Measurements from ENCODE around the gene PHYKPL.

The PHYKPL gene

DNA sequence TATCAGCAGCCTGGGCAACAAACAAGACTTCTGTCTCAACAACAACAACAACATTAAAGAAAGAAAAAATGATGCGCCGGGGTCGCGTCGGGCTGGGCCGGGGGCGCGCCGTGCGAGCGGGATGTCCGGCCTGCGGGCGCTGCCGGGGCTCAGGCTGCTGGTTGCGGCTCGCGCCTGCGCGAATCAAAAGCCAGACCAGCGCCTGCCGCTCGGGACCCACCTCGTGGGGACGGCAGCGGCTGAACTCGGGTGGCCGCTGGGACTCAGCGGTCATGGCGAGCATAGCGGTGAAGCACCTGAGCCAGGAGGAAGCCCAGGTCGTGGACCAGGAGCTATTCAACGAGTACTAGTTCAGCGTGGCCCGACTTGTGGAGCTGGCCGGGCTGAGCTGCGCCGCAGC, 67.0 kb downstream of the PHYKPL start:
- Histone ChIP-seq H2BK5ac (ENCODE audit: low read depth, low read length, poor library complexity, severe bottlenecking) (no peak overlapping the region), H3K79me1 (replicated peaks; ENCODE audit: low read length, poor library complexity, severe bottlenecking) (no peaks in the 10 kb centered on the region), H2BK120ac (ENCODE audit: low read depth, low read length) (no peak overlapping the region), H2BK15ac (ENCODE audit: low read depth, poor library complexity, severe bottlenecking) (no peak overlapping the region), H3K9ac (ENCODE audit: low read length) (no peak overlapping the region), H3K27ac (ENCODE audit: low read length, poor library complexity, severe bottlenecking) (no peak overlapping the region), H3K9me3 (ENCODE audit: control insufficient read depth, low read length) (no peaks in the 10 kb centered on the region), H2AK5ac (ENCODE audit: low read length, severe bottlenecking) (no peak overlapping the region), H4K8ac (ENCODE audit: low read length) (no peak overlapping the region), H3K4me2 (ENCODE audit: low read length, poor library complexity, severe bottlenecking) (no peak overlapping the region), H3K27me3 (ENCODE audit: control insufficient read depth in 1 of 2, insufficient read depth in 1 of 2, low read length in 2 of 2) (peaks cover 25 to 52% of the 10 kb centered on the region in 2 experiments), H2AFZ (ENCODE audit: low read depth, low read length) (no peak overlapping the region), H3K14ac (ENCODE audit: low read length in 2 of 2) (no peak overlapping the region), H3K4me3 (ENCODE audit: insufficient read depth in 1 of 2, low read depth in 1 of 2, low read length in 2 of 2) (peak overlapping the region in 1 of 2 experiments; percentile 35), H3K36me3 (ENCODE audit: control insufficient read depth in 1 of 2, insufficient read depth in 2 of 2, low read depth in 1 of 2, low read length in 2 of 2) (no peaks in the 10 kb centered on the region), H4K91ac (ENCODE audit: low read length) (no peak overlapping the region), H2BK12ac (ENCODE audit: low read length in 2 of 2) (peak overlapping the region in 1 of 2 experiments; percentile 19), H3K23ac (ENCODE audit: low read length in 2 of 2) (no peak overlapping the region), H3K4ac (ENCODE audit: low read depth in 1 of 2, low read length in 2 of 2) (no peak overlapping the region), H3K18ac (ENCODE audit: low read depth in 1 of 2, low read length in 2 of 2) (no peak overlapping the region), H3K4me1 (ENCODE audit: control insufficient read depth, insufficient read depth, low read depth, low read length) (peaks cover 8% of the 10 kb centered on the region)
- WGBS, result 96% methylated on average over 38 of the region's 38 CpGs
- DNase-seq, result no peak

DNA sequence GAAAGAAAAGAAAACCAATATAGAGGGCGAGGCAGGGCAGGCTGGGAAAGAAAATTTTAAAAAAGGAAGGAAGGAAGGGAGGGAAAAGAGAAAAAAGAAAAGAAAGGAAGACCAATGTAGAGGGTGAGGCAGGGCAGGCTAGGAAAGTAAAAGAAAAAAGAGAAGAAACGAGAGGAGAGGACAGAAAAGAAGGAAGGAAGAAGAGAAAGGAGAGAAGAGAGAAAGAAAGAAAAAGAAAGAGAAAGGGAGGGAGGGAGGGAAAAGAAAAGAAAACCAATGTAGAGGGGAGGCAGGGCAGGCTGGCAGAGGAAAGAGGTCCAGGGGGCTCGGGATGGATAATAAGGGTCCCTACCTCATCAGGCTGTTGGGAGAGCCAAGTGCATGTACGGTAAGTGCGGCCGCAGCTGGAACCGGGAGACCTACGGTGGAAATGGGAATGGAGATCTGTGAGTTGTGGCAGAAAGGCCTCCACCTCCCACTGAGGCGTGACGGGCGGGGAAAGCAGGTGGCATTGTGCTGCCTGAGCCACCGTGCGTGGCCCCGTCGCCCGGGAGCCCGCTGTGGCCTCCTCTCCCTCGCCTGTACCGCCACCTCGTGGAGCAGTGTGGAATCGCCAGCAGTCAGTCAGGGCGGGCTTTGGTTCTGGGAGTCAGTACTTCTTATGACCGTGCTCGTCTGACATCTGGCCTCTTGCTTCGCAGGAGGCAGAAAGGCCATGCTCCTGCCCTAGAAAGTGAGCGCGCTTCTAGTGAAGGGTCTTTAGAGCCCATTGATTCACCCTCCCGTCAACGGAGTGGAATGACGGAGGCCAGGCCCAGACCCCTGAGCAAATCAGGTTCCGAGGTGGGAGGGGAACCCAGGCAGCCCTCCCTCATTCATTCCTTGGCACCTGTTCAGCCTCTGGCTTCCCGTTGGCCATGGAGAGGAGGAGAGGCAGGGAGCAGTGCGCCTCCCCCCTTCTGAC, 68.5 kb downstream of the PHYKPL start:
- H3K79me1 ChIP-seq (replicated peaks; ENCODE audit: low read length, poor library complexity, severe bottlenecking), result no peaks in the 10 kb centered on the region
- DNase-seq, result peak; percentile 69
- peaks cover 18 to 51% of the 10 kb centered on the region in 2 experiments for H3K27me3 ChIP-seq (ENCODE audit: control insufficient read depth in 1 of 2, insufficient read depth in 1 of 2, low read length in 2 of 2)
- no peak overlapping the region for H2AK5ac ChIP-seq (ENCODE audit: low read length, severe bottlenecking)
- peak overlapping the region in 1 of 2 experiments; percentile 53 for H3K14ac ChIP-seq (ENCODE audit: low read length in 2 of 2)
- H3K4me1 ChIP-seq (ENCODE audit: control insufficient read depth, insufficient read depth, low read depth, low read length), result peaks cover 8% of the 10 kb centered on the region
- H3K18ac ChIP-seq (ENCODE audit: low read depth in 1 of 2, low read length in 2 of 2), result peak overlapping the region in 1 of 2 experiments; percentile 48
- H2AFZ ChIP-seq (ENCODE audit: low read depth, low read length), result peak overlapping the region; percentile 75
- no peak overlapping the region for H2BK120ac ChIP-seq (ENCODE audit: low read depth, low read length)
- H3K4me3 ChIP-seq (ENCODE audit: insufficient read depth in 1 of 2, low read depth in 1 of 2, low read length in 2 of 2), result peak overlapping the region; percentile 29 to 64
- no peak overlapping the region for H2BK12ac ChIP-seq (ENCODE audit: low read length in 2 of 2)
- H3K23ac ChIP-seq (ENCODE audit: low read length in 2 of 2), result no peak overlapping the region
- no peak overlapping the region for H3K4ac ChIP-seq (ENCODE audit: low read depth in 1 of 2, low read length in 2 of 2)
- no peaks in the 10 kb centered on the region for H3K9me3 ChIP-seq (ENCODE audit: control insufficient read depth, low read length)
- H4K91ac ChIP-seq (ENCODE audit: low read length), result no peak overlapping the region
- no peak overlapping the region for H3K27ac ChIP-seq (ENCODE audit: low read length, poor library complexity, severe bottlenecking)
- peak overlapping the region; percentile 48 for H4K8ac ChIP-seq (ENCODE audit: low read length)
- H3K9ac ChIP-seq (ENCODE audit: low read length), result peak overlapping the region; percentile 31
- H3K36me3 ChIP-seq (ENCODE audit: control insufficient read depth in 1 of 2, insufficient read depth in 2 of 2, low read depth in 1 of 2, low read length in 2 of 2), result no peaks in the 10 kb centered on the region
- H2BK5ac ChIP-seq (ENCODE audit: low read depth, low read length, poor library complexity, severe bottlenecking), result no peak overlapping the region
- 11% methylated on average over 33 of the region's 33 CpGs for WGBS
- peak overlapping the region; percentile 73 for H3K4me2 ChIP-seq (ENCODE audit: low read length, poor library complexity, severe bottlenecking)
- H2BK15ac ChIP-seq (ENCODE audit: low read depth, poor library complexity, severe bottlenecking), result no peak overlapping the region

DNA sequence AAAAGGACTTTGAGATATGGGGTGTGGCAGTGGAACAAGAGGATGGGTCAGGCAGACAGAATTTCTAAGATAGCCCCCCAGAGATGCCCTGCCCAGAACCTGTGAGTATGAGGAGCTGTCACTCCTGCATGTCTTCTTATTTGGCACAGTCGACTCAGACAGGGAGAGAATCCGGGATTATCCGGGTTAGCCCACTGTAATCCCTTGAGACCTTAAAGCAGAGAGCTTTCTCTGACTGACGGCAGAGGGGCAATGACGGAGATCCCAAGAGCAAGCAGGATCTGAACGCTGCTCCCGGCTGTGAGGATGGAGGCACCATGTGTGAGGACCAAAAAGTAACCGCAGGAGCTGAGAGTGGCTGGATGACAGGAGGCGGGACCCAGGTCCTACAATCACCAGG, 70.1 kb downstream of the PHYKPL start:
- no peak overlapping the region for H3K14ac ChIP-seq (ENCODE audit: low read length in 2 of 2)
- no peak overlapping the region for H2BK120ac ChIP-seq (ENCODE audit: low read depth, low read length)
- no peak overlapping the region for H3K27ac ChIP-seq (ENCODE audit: low read length, poor library complexity, severe bottlenecking)
- H3K9me3 ChIP-seq (ENCODE audit: control insufficient read depth, low read length), result no peaks in the 10 kb centered on the region
- no peak overlapping the region for H3K23ac ChIP-seq (ENCODE audit: low read length in 2 of 2)
- no peak overlapping the region for H2AK5ac ChIP-seq (ENCODE audit: low read length, severe bottlenecking)
- no peak overlapping the region for H2BK12ac ChIP-seq (ENCODE audit: low read length in 2 of 2)
- H2AFZ ChIP-seq (ENCODE audit: low read depth, low read length), result no peak overlapping the region
- no peak overlapping the region for H3K4me3 ChIP-seq (ENCODE audit: insufficient read depth in 1 of 2, low read depth in 1 of 2, low read length in 2 of 2)
- peaks cover 8% of the 10 kb centered on the region for H3K4me1 ChIP-seq (ENCODE audit: control insufficient read depth, insufficient read depth, low read depth, low read length)
- H3K79me1 ChIP-seq (replicated peaks; ENCODE audit: low read length, poor library complexity, severe bottlenecking), result no peaks in the 10 kb centered on the region
- no peak overlapping the region for H4K91ac ChIP-seq (ENCODE audit: low read length)
- no peak overlapping the region for H3K4me2 ChIP-seq (ENCODE audit: low read length, poor library complexity, severe bottlenecking)
- H3K18ac ChIP-seq (ENCODE audit: low read depth in 1 of 2, low read length in 2 of 2), result no peak overlapping the region
- H3K4ac ChIP-seq (ENCODE audit: low read depth in 1 of 2, low read length in 2 of 2), result no peak overlapping the region
- no peak for DNase-seq
- H2BK5ac ChIP-seq (ENCODE audit: low read depth, low read length, poor library complexity, severe bottlenecking), result no peak overlapping the region
- H2BK15ac ChIP-seq (ENCODE audit: low read depth, poor library complexity, severe bottlenecking), result no peak overlapping the region
- H3K27me3 ChIP-seq (ENCODE audit: control insufficient read depth in 1 of 2, insufficient read depth in 1 of 2, low read length in 2 of 2), result peaks cover 18 to 50% of the 10 kb centered on the region in 2 experiments
- no peaks in the 10 kb centered on the region for H3K36me3 ChIP-seq (ENCODE audit: control insufficient read depth in 1 of 2, insufficient read depth in 2 of 2, low read depth in 1 of 2, low read length in 2 of 2)
- H3K9ac ChIP-seq (ENCODE audit: low read length), result no peak overlapping the region
- 79% methylated on average over 9 of the region's 9 CpGs for WGBS
- no peak overlapping the region for H4K8ac ChIP-seq (ENCODE audit: low read length)

DNA sequence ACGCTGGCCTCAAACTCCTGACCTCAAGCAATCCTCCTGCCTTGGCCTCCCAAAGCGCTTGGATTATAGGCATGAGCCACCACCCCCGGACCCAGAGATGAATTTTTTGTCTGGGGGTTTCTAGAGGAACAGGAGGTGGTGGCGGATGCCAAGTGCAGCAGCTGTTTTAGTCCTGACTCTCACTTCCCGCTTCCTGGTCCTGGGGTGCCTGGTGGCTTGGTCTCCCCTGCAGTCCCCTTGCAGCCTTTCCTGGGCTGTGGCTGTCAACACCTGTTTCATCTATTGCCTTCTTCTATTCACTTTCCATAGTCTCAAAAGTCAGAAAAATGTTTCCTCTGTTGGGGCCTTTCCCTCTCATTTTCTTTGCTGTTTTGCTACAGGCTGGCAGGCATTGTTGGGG, 72.4 kb downstream of the PHYKPL start:
- H3K27ac ChIP-seq (ENCODE audit: low read length, poor library complexity, severe bottlenecking), result no peak overlapping the region
- no peak overlapping the region for H2BK5ac ChIP-seq (ENCODE audit: low read depth, low read length, poor library complexity, severe bottlenecking)
- no peak overlapping the region for H2AFZ ChIP-seq (ENCODE audit: low read depth, low read length)
- 93% methylated on average over 4 of the region's 5 CpGs for WGBS
- no peak overlapping the region for H3K4me3 ChIP-seq (ENCODE audit: insufficient read depth in 1 of 2, low read depth in 1 of 2, low read length in 2 of 2)
- no peak overlapping the region for H3K23ac ChIP-seq (ENCODE audit: low read length in 2 of 2)
- no peak overlapping the region for H3K9ac ChIP-seq (ENCODE audit: low read length)
- H3K4me2 ChIP-seq (ENCODE audit: low read length, poor library complexity, severe bottlenecking), result no peak overlapping the region
- DNase-seq, result no peak
- H2AK5ac ChIP-seq (ENCODE audit: low read length, severe bottlenecking), result no peak overlapping the region
- no peak overlapping the region for H3K4ac ChIP-seq (ENCODE audit: low read depth in 1 of 2, low read length in 2 of 2)
- no peak overlapping the region for H2BK120ac ChIP-seq (ENCODE audit: low read depth, low read length)
- no peak overlapping the region for H4K8ac ChIP-seq (ENCODE audit: low read length)
- no peaks in the 10 kb centered on the region for H3K36me3 ChIP-seq (ENCODE audit: control insufficient read depth in 1 of 2, insufficient read depth in 2 of 2, low read depth in 1 of 2, low read length in 2 of 2)
- peaks cover 8% of the 10 kb centered on the region for H3K4me1 ChIP-seq (ENCODE audit: control insufficient read depth, insufficient read depth, low read depth, low read length)
- no peaks in the 10 kb centered on the region for H3K9me3 ChIP-seq (ENCODE audit: control insufficient read depth, low read length)
- H3K27me3 ChIP-seq (ENCODE audit: control insufficient read depth in 1 of 2, insufficient read depth in 1 of 2, low read length in 2 of 2), result peaks cover 12 to 31% of the 10 kb centered on the region in 2 experiments
- no peak overlapping the region for H3K18ac ChIP-seq (ENCODE audit: low read depth in 1 of 2, low read length in 2 of 2)
- no peak overlapping the region for H2BK12ac ChIP-seq (ENCODE audit: low read length in 2 of 2)
- no peak overlapping the region for H4K91ac ChIP-seq (ENCODE audit: low read length)
- no peaks in the 10 kb centered on the region for H3K79me1 ChIP-seq (replicated peaks; ENCODE audit: low read length, poor library complexity, severe bottlenecking)
- H3K14ac ChIP-seq (ENCODE audit: low read length in 2 of 2), result no peak overlapping the region
- H2BK15ac ChIP-seq (ENCODE audit: low read depth, poor library complexity, severe bottlenecking), result no peak overlapping the region

Measured in mesenchymal stem cell (in vitro differentiated cells and primary cell).